Placental pericyte (primary cell): Measurements from ENCODE around the gene ACTL6B. TPM values are rescaled to one million over a fixed set of nuclear protein-coding genes. Genes with fewer than 3 reads are reported as not detected.

Source experiments
- total RNA-seq: library from RNA; depleted of rRNA; stranded (reverse); fragments of >200 nt; gene quantifications from 2 replicates; pipeline ENCODE4 v1.2.3, GENCODE V29; 2012

The ACTL6B gene
- total RNA-seq, result not detected in 2 replicates

DNA sequence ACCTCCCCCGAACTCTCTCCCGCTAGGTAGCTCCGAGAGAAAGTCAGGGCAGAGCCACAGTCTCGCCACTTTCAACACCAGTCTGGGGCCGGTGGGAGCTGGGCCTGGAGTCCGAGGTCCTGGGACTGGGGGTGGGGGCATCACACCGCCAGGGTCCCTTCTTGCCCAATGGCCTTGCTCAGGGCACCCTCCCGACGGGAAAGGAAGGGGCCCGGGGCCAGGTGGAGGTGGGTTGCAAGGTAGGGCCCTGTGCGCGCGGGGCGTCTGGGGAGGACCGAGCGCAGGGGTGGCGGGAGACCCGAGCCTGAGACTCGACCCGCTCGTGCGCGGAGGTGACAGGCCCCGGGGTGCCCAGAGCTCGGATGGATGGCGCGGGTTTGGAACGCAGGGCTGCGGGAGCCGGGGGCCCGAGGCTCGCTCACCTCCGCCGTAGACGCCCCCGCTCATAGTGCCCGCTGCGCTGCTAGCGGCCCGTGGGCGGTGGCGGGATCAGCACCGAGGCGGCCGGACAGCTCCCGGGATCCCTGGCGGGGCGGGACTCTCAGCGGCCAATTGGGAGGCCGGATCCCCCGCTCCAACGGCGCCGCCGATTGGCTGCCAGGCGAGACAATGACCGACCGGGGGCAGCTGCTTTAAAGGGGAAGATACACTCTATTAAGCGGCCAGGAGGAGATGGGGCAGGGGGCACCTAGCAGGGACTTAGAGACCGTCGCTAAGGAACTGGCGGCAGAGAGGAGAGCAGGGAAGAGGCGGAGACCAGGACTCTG, at the start of gene ACTL6B:
TSS of gene ACTL6B (minus strand) at position 541 of the 767 bp plus-strand sequence. CDS start at position 447, 94 bp downstream.

DNA sequence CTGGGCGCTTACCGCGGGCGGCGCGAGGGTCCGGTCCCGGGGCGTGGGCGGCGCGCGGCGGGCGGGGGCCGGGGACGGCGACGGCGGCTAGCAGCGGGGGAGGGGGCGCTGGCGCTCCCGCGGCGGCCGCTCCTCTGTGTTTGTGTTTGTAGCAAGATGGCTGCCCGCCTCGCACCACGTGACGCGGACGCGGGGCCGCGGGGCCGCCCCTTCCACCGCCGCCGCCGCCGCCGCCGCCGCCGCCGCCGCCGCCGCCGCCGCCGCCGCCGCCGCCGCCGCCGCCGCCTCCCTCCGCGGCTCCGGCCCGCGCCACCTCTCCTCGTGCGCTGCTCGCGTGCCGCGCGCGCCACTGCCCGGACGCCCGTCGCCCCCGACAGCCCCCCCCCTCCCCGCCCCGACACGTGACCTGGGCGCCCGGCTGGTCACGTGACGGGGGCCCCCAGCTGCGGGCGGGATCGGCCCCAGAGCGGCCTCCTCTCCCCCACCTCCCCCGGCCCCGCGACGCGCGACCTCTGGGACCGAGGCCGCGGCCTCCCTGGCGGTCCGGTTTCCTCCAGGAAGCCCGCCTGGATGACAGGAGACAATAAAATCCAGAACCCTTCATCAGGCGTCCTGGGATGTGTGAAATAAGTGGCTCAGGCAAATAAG, 38.0 kb upstream of the ACTL6B start, which contains the start of gene GIGYF1:
TSS of gene GIGYF1 (minus strand) at position 153 of the 648 bp plus-strand sequence. CDS start 6,012 bp downstream, outside the sequence.

DNA sequence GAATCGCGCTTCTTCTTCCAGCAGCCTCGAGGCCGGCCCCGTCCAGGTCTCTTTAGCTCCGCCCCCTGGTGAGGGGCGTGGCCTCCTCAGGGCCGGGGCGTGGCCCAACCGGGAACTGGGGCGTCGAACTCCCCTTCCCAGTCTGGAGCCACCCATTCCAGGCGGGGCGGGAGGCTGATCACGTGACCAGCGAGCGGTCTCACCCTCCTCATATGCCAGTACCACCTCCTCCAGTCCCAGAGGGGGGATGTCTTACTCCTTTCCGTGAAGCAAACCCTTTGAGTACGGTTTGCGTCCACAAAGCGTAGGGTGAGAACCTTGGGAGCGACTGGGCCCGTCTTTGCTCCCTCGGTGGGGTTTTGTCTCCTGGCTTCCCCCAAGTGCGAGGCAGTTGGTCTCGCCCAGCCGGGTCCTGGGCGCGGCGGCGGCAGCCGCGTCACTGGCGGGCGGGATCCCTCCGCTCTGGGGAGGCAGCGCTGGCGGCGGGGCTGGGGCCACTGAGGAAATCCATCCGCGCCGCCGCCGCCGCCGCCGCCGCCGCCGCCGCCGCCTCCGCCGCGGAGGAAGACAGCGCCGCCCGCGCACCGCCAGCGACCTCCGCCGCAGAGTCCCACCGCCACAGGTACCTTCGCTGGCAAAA, 17.2 kb upstream of the ACTL6B start, which contains the start of gene GNB2:
TSS of gene GNB2 (plus strand) at position 439 of the 640 bp plus-strand sequence. CDS start 2,526 bp downstream, outside the sequence.

DNA sequence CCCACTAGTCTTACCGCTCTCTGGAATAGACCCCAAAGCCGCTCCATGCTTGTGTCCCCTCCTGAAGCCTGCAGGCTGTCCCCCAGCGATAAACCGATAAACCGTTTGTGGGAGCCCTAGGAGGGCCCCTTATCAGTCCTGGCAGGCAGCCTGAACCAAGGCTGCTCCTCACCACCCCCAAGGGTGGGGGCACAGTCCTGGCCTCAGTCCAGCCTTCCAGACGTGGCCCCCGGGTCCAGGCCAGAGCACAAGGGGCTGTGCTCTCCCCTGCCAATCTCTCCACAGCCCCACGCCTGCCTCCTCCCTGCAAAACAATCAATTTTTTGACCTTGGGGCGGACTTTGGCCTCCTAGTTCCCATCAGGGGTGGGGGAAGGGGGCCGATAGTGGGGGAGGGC, 14.8 kb downstream of the ACTL6B start, which contains the start of gene TFR2:
TSS of gene TFR2 (minus strand) at position 90 of the 397 bp plus-strand sequence. CDS start at position 47, 43 bp downstream.

DNA sequence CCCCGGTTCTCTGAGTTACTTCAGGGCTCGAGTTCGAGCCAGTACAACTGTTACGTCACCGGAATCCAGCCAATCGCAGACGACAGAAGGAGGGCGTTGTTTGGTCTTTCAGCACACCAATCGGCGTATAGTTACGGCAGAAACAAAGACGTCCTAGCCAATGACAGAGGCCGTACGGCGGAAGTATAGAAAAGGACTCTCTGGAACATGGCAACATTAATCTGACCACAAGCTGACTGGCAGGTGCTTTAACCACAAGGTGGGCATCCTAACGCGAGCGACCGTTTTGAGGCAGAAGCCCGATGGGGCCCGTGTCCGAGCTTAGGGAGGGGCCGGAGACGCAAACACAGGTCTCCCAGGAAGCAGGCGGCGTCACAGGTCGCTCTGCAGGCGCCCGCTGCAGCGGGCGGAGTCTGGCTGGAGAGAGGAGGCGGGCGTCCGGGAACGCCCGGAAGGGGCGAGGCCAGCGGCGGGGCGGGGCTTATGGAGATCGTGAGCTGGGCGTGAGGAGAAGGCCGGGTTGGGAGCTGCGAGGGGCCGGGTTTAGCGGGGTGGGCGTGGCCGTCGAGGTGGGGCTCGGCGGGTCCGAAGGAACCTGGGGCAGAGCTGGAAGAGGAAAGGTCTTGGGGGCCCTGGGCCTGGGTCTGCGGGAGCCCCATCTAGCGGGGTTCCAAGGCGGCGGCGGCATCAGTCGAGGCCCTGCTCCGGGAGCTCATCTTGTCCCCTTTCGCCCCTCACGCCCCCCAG, 44.1 kb downstream of the ACTL6B start, which contains the start of gene MOSPD3:
TSS of gene MOSPD3 (plus strand) at position 558 of the 747 bp plus-strand sequence. CDS start 252 bp downstream, outside the sequence.

Other genes starting within 250 kb of the ACTL6B start
- 0.43 and 0.88 TPM in 2 replicates for gene ZCWPW1, start 227.7 kb downstream of the ACTL6B start, total RNA-seq
- 26.9 and 43.7 TPM in 2 replicates for gene MEPCE, start 226.6 kb downstream of the ACTL6B start, total RNA-seq
- 15.3 and 27.5 TPM in 2 replicates for gene PPP1R35, start 220.0 kb downstream of the ACTL6B start, total RNA-seq
- 0.72 and 0.88 TPM in 2 replicates for gene SPACDR, start 192.2 kb downstream of the ACTL6B start, total RNA-seq
- 35.5 and 37.9 TPM in 2 replicates for gene TSC22D4, start 177.2 kb downstream of the ACTL6B start, total RNA-seq
- 0.72 and 1.8 TPM in 2 replicates for gene NYAP1, start 172.5 kb downstream of the ACTL6B start, total RNA-seq
- 7.0 and 13.9 TPM in 2 replicates for gene AGFG2, start 117.2 kb downstream of the ACTL6B start, total RNA-seq
- gene SAP25, start 82.5 kb downstream of the ACTL6B start, total RNA-seq, result 0.72 TPM in 1 of 2 replicates, not detected in the other
- gene LRCH4, start 70.3 kb downstream of the ACTL6B start, total RNA-seq, result 32.8 and 52.5 TPM in 2 replicates
- 0.66 and 0.86 TPM in 2 replicates for gene FBXO24, start 70.1 kb downstream of the ACTL6B start, total RNA-seq
- gene PCOLCE, start 54.1 kb downstream of the ACTL6B start, total RNA-seq, result 109 and 167 TPM in 2 replicates
- 7.0 and 9.0 TPM in 2 replicates for gene MOSPD3, start 43.9 kb downstream of the ACTL6B start, total RNA-seq
- gene TFR2, start 14.9 kb downstream of the ACTL6B start, total RNA-seq, result 0.44 TPM in 1 of 2 replicates, not detected in the other
- 152 and 165 TPM in 2 replicates for gene GNB2, start 17.3 kb upstream of the ACTL6B start, total RNA-seq
- 16.6 and 20.6 TPM in 2 replicates for gene GIGYF1, start 37.8 kb upstream of the ACTL6B start, total RNA-seq
- 19.5 and 57.0 TPM in 2 replicates for gene POP7, start 49.7 kb upstream of the ACTL6B start, total RNA-seq
- not detected in 2 replicates for gene EPO, start 64.0 kb upstream of the ACTL6B start, total RNA-seq
- not detected in 2 replicates for gene ZAN, start 77.1 kb upstream of the ACTL6B start, total RNA-seq
- 58.1 and 61.5 TPM in 2 replicates for gene EPHB4, start 171.1 kb upstream of the ACTL6B start, total RNA-seq
- gene SLC12A9, start 196.3 kb upstream of the ACTL6B start, total RNA-seq, result 16.9 and 27.5 TPM in 2 replicates
- 78.3 and 78.6 TPM in 2 replicates for gene TRIP6, start 210.9 kb upstream of the ACTL6B start, total RNA-seq
- 42.7 and 75.4 TPM in 2 replicates for gene SRRT, start 218.7 kb upstream of the ACTL6B start, total RNA-seq
- 8.8 and 9.3 TPM in 2 replicates for gene UFSP1, start 233.3 kb upstream of the ACTL6B start, total RNA-seq
- 0.14 and 0.22 TPM in 2 replicates for gene ACHE, start 239.4 kb upstream of the ACTL6B start, total RNA-seq